WERI-Rb-1 (cell line): Measurements from ENCODE around the gene GCC2.

Experiments used
- DNase-seq: peaks from one replicate; pipeline ENCODE4 v3.0.0-alpha.2; 2020
- H3K27ac ChIP-seq: fragments of 250-450 bp; sonication (Bioruptor Pico); 2 replicates; pipeline ENCODE4 v1.5.1; 2020; ENCODE audit warnings: mild to moderate bottlenecking, moderate library complexity
- H3K27me3 ChIP-seq: fragments of 250-450 bp; sonication (Bioruptor Pico); 2 replicates; pipeline ENCODE4 v1.5.1; 2021; ENCODE audit warnings: mild to moderate bottlenecking, low read depth, moderate library complexity; ENCODE audit not compliant: insufficient read depth, severe bottlenecking
- H3K36me3 ChIP-seq: fragments of 250-450 bp; sonication (Bioruptor Pico); 2 replicates; pipeline ENCODE4 v1.5.1; 2020; ENCODE audit warnings: mild to moderate bottlenecking, moderate library complexity
- H3K4me3 ChIP-seq: 2 replicates; pipeline ENCODE4 v1.5.1; 2011; ENCODE audit warnings: low read depth, mild to moderate bottlenecking, control low read depth, low read length
- H3K9me3 ChIP-seq: fragments of 250-450 bp; sonication (Bioruptor Pico); 2 replicates; pipeline ENCODE4 v1.5.1; 2021; ENCODE audit warnings: mild to moderate bottlenecking, moderate library complexity; ENCODE audit not compliant: severe bottlenecking
- TF ChIP-seq, protein P1 (sequence below): IDR thresholded peaks from 2 replicates; pipeline ENCODE4 v1.5.1; 2011; ENCODE audit warnings: low read depth, mild to moderate bottlenecking, control low read depth, inconsistent platforms, low read length

The GCC2 gene

DNA sequence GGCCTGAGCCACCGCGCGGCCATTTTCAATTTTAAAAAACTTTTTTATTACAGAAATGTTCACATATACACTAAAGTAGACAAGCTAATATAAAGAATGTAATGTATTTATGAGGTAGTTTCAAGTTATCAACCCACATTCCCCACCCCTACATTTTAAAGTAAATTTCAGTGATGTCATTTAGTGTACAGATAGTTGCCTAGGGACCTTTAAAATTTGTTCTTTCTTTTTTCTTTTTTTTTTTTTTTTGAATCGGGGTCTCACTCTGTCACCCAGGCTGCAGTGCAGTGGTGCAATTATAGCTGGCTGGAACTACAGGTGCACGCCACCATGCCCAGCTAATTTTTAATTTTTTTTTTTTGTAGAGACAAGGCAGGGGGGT, 82.7 kb downstream of the GCC2 start:
- TF ChIP-seq, protein P1, sequence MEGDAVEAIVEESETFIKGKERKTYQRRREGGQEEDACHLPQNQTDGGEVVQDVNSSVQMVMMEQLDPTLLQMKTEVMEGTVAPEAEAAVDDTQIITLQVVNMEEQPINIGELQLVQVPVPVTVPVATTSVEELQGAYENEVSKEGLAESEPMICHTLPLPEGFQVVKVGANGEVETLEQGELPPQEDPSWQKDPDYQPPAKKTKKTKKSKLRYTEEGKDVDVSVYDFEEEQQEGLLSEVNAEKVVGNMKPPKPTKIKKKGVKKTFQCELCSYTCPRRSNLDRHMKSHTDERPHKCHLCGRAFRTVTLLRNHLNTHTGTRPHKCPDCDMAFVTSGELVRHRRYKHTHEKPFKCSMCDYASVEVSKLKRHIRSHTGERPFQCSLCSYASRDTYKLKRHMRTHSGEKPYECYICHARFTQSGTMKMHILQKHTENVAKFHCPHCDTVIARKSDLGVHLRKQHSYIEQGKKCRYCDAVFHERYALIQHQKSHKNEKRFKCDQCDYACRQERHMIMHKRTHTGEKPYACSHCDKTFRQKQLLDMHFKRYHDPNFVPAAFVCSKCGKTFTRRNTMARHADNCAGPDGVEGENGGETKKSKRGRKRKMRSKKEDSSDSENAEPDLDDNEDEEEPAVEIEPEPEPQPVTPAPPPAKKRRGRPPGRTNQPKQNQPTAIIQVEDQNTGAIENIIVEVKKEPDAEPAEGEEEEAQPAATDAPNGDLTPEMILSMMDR: no peak
- Histone ChIP-seq H3K4me3 (no peak overlapping the region), H3K27me3 (no peaks in the 10 kb centered on the region), H3K27ac (no peak overlapping the region), H3K36me3 (peaks cover 4% of the 10 kb centered on the region), H3K9me3 (no peaks in the 10 kb centered on the region)
- no peak for DNase-seq

DNA sequence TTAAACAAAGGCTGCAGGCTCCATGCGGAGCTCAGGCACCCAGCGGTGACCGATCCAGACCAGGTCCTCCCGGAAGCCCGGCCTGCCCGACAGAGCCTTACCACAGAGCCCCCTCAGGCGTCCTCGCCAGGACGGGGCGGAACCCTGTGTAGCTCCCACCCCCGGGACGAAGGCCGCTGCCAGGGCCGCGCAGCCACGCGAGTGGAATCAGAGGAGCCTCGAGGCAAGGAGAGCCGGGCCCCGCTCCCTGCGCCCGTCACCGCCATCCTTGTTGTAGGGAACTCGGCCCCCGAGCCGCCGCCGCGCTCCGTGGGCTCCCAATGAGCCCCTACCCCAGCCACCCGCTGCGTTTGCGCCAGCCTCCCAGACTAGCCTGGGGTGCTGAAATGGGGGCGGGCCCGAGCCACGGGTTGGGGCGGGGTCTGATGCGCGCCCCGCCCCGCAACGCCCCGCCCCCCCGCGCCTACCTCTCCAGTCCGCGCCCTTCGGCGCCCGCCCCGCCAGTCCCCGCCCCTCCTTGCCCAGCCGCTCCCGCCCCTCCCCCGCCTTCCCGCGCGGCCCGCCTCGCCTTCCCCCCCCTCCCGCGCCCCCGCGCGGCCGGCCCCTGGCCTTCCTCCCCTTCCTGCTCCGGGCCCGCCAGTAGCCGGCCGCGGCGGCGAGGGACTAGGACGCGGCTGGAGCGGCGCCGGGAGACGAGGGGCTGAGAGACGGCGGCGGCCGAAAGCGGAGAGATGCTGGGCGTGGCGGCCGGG, 85.0 kb downstream of the GCC2 start, which contains the start of gene LIMS1:
Gene LIMS1 (plus strand): TSS at position 639 of the 752 bp plus-strand sequence. CDS start 93 bp downstream, at position 732.
- H3K36me3 ChIP-seq: peaks cover 4% of the 10 kb centered on the region
- H3K27ac ChIP-seq: peak within 1 kb of the TSS; percentile 96
- no peaks in the 10 kb centered on the region for H3K9me3 ChIP-seq
- no peaks in the 10 kb centered on the region for H3K27me3 ChIP-seq
- H3K4me3 ChIP-seq: peak within 1 kb of the TSS; percentile 59
- TF ChIP-seq, protein P1: no peak
- peak; percentile 90 for DNase-seq

DNA sequence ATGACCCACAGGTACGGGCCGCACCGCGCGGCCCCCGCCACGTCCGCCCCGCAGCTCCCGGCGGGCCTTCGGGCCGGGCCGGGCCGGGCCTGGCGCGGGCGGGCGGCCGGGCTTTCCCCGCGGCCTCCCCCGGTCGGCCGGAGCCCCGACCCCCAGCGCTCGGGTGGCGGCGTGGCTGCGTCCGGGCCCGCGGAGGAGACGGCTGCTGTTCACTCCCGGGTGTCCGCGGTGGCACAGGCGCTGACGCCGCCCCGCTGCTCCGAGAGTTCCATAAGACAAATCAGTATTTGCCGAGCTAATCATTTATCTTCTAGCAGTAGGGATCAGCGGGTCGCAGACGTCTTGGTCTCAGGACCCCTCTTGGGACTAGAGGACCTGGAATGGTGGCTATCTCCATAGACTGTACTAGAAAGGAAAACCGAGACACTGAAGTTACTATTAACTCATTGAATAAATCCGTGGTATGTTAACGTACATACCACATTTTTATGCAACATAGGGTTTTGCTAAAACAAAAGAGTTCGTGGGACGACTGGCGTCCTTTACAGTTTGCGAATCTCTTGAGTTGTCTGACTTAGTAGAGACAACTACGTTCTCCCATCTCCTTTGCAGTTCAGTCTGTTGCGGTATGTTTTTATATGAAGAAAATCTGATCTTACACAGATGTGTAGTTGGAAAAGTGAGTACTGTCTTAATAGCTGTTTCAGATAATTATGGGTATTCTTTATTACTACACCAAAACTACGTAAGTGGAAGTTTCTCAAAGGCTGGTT, 85.8 kb downstream of the GCC2 start:
- H3K36me3 ChIP-seq: peaks cover 4% of the 10 kb centered on the region
- peak overlapping the region; percentile 86 for H3K27ac ChIP-seq
- H3K4me3 ChIP-seq: peak overlapping the region; percentile 59
- DNase-seq: peak; percentile 41
- no peaks in the 10 kb centered on the region for H3K27me3 ChIP-seq
- TF ChIP-seq, protein P1: no peak
- no peaks in the 10 kb centered on the region for H3K9me3 ChIP-seq

DNA sequence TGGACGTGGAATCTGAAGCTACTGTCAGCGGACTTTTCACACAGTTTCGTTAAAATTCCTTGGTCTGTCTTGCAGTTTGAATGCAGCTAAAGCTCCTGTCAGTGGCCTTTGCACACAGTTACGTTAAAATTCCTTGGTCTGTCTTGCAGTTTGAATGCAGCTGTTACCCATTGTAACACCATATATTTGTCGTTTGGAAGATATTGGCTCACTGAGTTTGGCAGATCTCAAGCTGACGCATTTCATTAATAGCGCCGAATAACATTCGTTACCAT, 86.3 kb downstream of the GCC2 start:
- no peak for DNase-seq

GRCh38 chr2:108536133-108536780, 87.3 kb downstream of the GCC2 start:
- H3K27me3 ChIP-seq: no peaks in the 10 kb centered on the region
- TF ChIP-seq, protein P1: no peak
- peaks cover 6% of the 10 kb centered on the region for H3K36me3 ChIP-seq
- H3K27ac ChIP-seq: no peak overlapping the region
- no peaks in the 10 kb centered on the region for H3K9me3 ChIP-seq
- DNase-seq: no peak
- H3K4me3 ChIP-seq: no peak overlapping the region

More for the DNA sequence above, 86.3 kb downstream of the GCC2 start:
- H3K27ac ChIP-seq: no peak overlapping the region
- H3K9me3 ChIP-seq: no peaks in the 10 kb centered on the region
- H3K4me3 ChIP-seq: peak overlapping the region; percentile 59
- no peaks in the 10 kb centered on the region for H3K27me3 ChIP-seq
- TF ChIP-seq, protein P1: no peak
- peaks cover 4% of the 10 kb centered on the region for H3K36me3 ChIP-seq
